ENCODE data around the gene ZFR. TPM values are rescaled to one million over a fixed set of nuclear protein-coding genes. Genes with fewer than 3 reads are reported as not detected.

The ZFR gene
- polyA plus RNA-seq, 1 of the 3 experiments (the other 2 are of a cell fraction): 24.6 TPM

GRCh38 chr5:32473072-32473471 is 28.5 kb upstream of the ZFR start:
- Histone ChIP-seq H3K27ac (ENCODE audit: low read depth in 2 of 2, low read length in 1 of 2) (no peak overlapping the region), H3K9me2 (no peaks in the 10 kb centered on the region), H2AFZ (ENCODE audit: low read depth) (no peak overlapping the region), H3K4me1 (ENCODE audit: control insufficient read depth in 1 of 2, insufficient read depth in 2 of 2, low read depth in 1 of 2, low read length in 1 of 2) (no peaks in the 10 kb centered on the region), H3K4me2 (no peak overlapping the region), H3K36me3 (replicated peaks in 1 of 2; ENCODE audit: control insufficient read depth in 1 of 2, insufficient read depth in 2 of 2, low read length in 1 of 2) (no peaks in the 10 kb centered on the region), H3K4me3 (ENCODE audit: low read depth in 2 of 2, low read length in 1 of 2) (no peak overlapping the region), H3K79me2 (ENCODE audit: insufficient read depth) (no peaks in the 10 kb centered on the region), H3K9ac (no peak overlapping the region), H3F3A (replicated peaks; ENCODE audit: insufficient read depth) (no peaks in the 10 kb centered on the region), H3K27me3 (ENCODE audit: insufficient read depth) (no peaks in the 10 kb centered on the region; the same call in 1 of the 2 replicates), H3K9me3 (no peaks in the 10 kb centered on the region), H4K20me1 (ENCODE audit: insufficient read depth) (no peaks in the 10 kb centered on the region)
- DNase-seq: no peak
- TF ChIP-seq USF2 (IDR thresholded peaks at IDR 0.05; ENCODE audit: borderline replicate concordance, low read depth, low read length): no peak
- TF ChIP-seq TCF12 (IDR thresholded peaks at IDR 0.05): no peak
- no peak for TF ChIP-seq TAF1 (IDR thresholded peaks at IDR 0.05; ENCODE audit: borderline replicate concordance, low read depth, low read length)
- TF ChIP-seq EZH2phosphoT487 (IDR thresholded peaks at IDR 0.05; ENCODE audit: borderline replicate concordance, low read depth): no peak
- TF ChIP-seq RAD21 (IDR thresholded peaks at IDR 0.05; ENCODE audit: low read length): no peak
- no peak for TF ChIP-seq PBX3 (IDR thresholded peaks at IDR 0.05)
- no peak for TF ChIP-seq FOXM1 (IDR thresholded peaks at IDR 0.05; ENCODE audit: low read depth)
- no peak for TF ChIP-seq FOSL2 (IDR thresholded peaks at IDR 0.05; ENCODE audit: borderline replicate concordance, low read depth)
- no peak for TF ChIP-seq GABPA (IDR thresholded peaks at IDR 0.05; ENCODE audit: low read depth)
- TF ChIP-seq POLR2AphosphoS5 (IDR thresholded peaks at IDR 0.05; ENCODE audit: low read depth, low read length): no peak
- no peak for TF ChIP-seq EP300 (IDR thresholded peaks at IDR 0.05; ENCODE audit: borderline replicate concordance in 1 of 2, low read depth in 1 of 2, low read length in 1 of 2)
- no peak for TF ChIP-seq TEAD4 (IDR thresholded peaks at IDR 0.05; ENCODE audit: borderline replicate concordance, insufficient read depth)
- no peak for TF ChIP-seq NRF1 (IDR thresholded peaks at IDR 0.05; ENCODE audit: low read depth, low read length)
- TF ChIP-seq IRF3 (IDR thresholded peaks at IDR 0.05; ENCODE audit: low read depth, low read length): no peak
- no peak for TF ChIP-seq RCOR1 (IDR thresholded peaks at IDR 0.05; ENCODE audit: low read length)
- TF ChIP-seq RXRA (IDR thresholded peaks at IDR 0.05; ENCODE audit: borderline replicate concordance, low read depth): no peak
- TF ChIP-seq ZBTB33 (IDR thresholded peaks at IDR 0.05; ENCODE audit: borderline replicate concordance, low read depth): no peak
- TF ChIP-seq SMC3 (IDR thresholded peaks at IDR 0.05; ENCODE audit: low read depth, low read length): no peak
- 73% methylated on average over 7 of the region's 7 CpGs for WGBS (ENCODE audit: low lambda C conversion rate)
- ChIA-PET POLR2A (no interaction called here), CTCF (interaction anchor here (1.4 to 3.6 kb wide), 3 partner anchors 12 to 241 kb away, joined by 5 to 20 read pairs (median 14); no protein-coding TSS in a partner anchor)
